AG10803 (cell line): Measurements from ENCODE around the gene TMEM176A.

Source experiments
- DNase-seq: peaks from one replicate; pipeline ENCODE4 v3.0.0; 2010; ENCODE audit warnings: low read depth
- H3K4me3 ChIP-seq: 2 replicates; pipeline ENCODE4 v1.5.1; 2011; ENCODE audit warnings: mild to moderate bottlenecking, low read length, control low read depth
- TF ChIP-seq, protein P1 (sequence below): conservative IDR thresholded peaks from 2 replicates; pipeline ENCODE4 v1.5.1; 2011; ENCODE audit warnings: mild to moderate bottlenecking, low read length, control low read depth, inconsistent platforms

Gene TMEM176A

DNA sequence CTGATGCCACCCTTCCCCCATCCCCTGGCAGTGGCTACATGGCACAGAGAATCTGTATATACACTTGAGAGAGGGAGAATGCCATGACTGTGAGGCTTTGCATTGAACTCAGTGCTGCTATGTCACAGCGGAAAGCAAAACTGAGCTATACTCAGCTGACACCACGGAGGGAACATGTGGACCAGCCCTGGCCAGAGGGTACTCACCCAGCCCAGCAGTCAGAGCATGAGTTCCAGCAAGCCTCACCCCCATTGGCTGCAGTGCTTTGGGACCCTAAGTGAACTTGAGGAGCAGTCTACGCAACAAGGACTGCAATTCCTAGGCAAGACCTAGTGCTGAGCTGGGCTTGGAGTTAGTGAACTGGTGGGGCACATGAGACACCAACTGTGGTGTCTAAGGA lies 41.4 kb downstream of the TMEM176A start:
- no peak overlapping the region for H3K4me3 ChIP-seq
- TF ChIP-seq, protein P1, sequence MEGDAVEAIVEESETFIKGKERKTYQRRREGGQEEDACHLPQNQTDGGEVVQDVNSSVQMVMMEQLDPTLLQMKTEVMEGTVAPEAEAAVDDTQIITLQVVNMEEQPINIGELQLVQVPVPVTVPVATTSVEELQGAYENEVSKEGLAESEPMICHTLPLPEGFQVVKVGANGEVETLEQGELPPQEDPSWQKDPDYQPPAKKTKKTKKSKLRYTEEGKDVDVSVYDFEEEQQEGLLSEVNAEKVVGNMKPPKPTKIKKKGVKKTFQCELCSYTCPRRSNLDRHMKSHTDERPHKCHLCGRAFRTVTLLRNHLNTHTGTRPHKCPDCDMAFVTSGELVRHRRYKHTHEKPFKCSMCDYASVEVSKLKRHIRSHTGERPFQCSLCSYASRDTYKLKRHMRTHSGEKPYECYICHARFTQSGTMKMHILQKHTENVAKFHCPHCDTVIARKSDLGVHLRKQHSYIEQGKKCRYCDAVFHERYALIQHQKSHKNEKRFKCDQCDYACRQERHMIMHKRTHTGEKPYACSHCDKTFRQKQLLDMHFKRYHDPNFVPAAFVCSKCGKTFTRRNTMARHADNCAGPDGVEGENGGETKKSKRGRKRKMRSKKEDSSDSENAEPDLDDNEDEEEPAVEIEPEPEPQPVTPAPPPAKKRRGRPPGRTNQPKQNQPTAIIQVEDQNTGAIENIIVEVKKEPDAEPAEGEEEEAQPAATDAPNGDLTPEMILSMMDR: no peak
- no peak for DNase-seq

DNA sequence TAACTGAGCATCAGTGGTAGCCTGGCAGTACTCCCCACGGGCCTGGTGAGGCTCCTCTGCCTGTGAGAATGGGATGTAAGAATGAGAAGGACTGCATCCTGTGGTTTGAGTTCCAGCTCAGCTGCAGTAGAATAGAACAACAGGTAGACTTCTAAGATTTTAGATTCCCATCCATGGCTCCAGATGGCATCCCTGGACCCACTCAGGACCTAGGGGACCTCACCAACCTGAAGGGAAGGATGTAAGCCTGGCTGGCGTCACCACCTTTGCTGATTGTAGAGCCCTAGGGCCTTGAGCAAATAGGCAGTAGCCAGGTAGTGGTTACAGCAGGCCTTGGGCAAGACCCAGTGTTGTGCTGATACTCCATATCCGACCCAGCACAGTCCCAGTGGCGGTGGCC lies 42.1 kb downstream of the TMEM176A start:
- TF ChIP-seq, protein P1: no peak
- no peak overlapping the region for H3K4me3 ChIP-seq
- DNase-seq: no peak

DNA sequence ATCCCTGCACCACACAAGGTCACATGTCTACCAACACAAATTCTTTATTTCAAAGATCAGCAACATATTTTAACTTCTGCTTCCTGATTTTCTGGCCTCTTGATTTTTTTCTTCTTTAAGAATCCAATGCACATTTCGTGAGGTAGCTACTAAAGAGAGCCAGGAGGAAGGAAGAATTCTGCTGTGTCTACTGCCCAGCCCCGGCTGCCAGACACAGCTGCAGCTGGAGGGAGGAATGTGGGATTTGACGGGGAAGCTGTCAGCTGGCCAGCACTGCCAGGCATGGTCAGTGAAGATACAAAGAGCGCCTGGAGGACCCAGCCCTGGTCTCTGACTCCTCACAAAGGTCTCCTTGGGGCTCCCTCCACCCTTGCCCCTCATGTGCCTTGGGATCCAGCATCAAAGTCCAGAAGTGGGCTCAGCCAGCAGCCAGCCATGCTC lies 44.9 kb downstream of the TMEM176A start:
- peak; percentile 4 for DNase-seq
- TF ChIP-seq, protein P1: no peak
- H3K4me3 ChIP-seq: no peak overlapping the region

DNA sequence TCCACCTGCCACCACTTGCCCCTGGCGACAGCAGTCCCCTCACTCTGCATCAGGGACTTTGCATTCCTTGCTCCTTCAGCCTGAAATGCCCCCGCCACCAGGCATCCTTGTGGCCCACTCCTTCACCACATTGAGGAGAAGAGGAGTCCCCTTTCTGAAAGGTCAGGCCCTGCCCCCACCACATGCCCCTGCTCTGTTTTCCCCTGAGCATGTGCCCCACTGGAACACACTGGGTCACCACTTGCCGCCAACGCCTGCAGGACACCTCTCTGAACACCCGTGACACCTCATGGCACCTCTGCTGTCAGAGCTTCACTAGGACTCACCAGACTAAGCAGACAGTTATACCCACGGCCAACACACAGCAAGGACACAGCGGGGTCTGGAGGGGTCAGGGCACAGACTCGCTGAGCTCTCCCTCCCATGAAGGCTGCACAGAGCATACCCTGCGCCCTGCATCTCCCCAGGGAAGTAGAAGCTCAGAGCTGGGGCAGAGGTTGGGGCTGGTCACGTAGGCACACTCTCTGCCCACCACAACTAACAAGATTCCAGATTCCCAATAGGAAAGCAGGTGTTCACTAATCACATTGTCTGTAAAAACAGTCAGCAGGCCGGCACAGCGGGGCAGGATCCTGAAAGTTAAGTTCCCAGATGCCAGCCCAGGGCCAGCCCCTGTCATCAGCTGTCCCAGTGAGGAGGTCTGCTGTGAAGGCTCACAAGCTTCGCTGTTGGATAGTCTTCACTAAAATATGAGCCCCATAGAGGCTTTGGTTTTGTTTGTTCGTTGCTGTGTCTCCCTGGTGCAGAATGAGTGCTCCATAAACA lies 45.9 kb downstream of the TMEM176A start:
- TF ChIP-seq, protein P1: no peak
- no peak overlapping the region for H3K4me3 ChIP-seq
- DNase-seq: no peak

DNA sequence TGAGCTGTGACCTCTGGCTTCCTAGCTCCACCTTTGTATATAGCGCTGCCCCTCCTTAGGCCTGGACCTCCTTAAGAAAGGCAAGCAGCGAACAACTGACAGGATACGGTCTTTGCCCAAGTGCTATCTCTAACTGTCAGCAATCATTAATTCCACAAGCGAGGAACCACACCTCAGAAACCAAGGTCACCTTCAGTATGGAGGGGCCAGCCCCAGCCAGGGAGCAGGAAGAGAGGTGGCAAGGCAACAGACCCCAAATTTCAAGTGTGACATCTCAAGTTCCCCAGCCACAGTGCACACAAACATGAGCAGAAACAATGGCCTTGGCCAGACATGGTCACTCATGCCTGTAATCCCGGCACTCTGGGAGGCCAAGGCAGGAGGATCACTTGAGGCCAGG lies 47.0 kb downstream of the TMEM176A start:
- no peak for DNase-seq
- TF ChIP-seq, protein P1: no peak
- H3K4me3 ChIP-seq: no peak overlapping the region

DNA sequence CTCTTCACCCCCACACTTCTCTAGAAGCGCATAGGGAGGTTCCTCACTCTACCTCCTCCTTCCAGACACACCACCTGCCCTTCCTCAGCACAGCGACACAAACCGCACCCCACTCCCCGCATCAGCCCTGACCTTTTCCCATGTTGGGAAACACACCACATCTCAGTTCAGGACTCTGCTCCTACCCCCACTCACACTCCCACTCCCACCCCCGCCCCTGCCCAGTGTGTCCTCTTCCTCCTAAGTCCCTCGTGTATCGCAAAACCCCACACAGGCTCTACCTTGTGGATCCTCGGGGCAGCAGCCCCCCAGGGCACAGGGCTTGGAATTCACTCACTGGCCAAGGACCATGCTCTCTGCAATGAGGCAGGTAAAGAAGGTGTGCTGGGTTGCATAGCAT lies 47.5 kb downstream of the TMEM176A start:
- no peak overlapping the region for H3K4me3 ChIP-seq
- TF ChIP-seq, protein P1: no peak
- DNase-seq: no peak

DNA sequence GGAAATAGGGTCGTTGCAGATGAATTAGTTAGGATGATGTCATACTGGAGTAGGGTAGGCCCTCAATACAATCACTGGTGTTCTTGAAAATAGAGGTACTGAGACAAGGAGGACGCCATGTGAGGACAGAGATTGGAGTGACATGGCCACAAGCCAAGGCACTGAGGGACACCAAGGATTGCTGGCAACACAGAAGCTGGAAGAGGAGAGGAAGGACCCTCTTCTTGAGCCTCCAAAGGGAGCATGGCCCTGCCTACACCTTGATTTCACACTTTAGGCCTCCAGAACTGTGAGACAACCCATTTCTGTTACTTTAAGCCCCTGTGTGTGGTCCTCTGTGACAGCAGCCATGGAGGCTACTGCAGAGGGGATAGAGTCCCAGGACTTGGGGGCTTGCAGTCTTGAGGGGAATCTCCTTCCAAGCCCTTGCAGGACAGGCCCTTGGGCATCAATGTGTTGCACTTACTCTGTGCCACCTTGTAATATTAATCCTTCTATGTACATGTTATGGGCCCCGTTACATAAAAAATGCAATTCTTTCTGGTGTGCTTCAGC lies 48.1 kb downstream of the TMEM176A start:
- TF ChIP-seq, protein P1: no peak
- DNase-seq: no peak
- H3K4me3 ChIP-seq: no peak overlapping the region
